Activated CD4-positive, alpha-beta T cell treated with anti-CD3 and anti-CD28 coated beads for 48 hours (primary cell): Measurements from ENCODE around the gene TIMP2.
A peak's percentile ranks its signal among the peaks of the same experiment; 100 is the strongest.

Experiments
- DNase-seq: peaks from one replicate; pipeline ENCODE4 v3.0.0-alpha.2; 2020

TIMP2 gene

GRCh38 chr17:78862073-78863023 lies 62.8 kb downstream of the TIMP2 start:
- DNase-seq = no peak

GRCh38 chr17:78861229-78861628 lies 64.0 kb downstream of the TIMP2 start:
- no peak for DNase-seq

- DNase-seq = no peak
These were observed 66.1 kb downstream of the TIMP2 start for GRCh38 chr17:78859051-78859450.

- no peak for DNase-seq
These were observed 67.9 kb downstream of the TIMP2 start for GRCh38 chr17:78857266-78857665.

- no peak for DNase-seq
These were observed 69.5 kb downstream of the TIMP2 start for GRCh38 chr17:78855561-78856165.

- no peak for DNase-seq
These were observed 70.7 kb downstream of the TIMP2 start for GRCh38 chr17:78854508-78854907.

GRCh38 chr17:78853926-78854394 lies 71.2 kb downstream of the TIMP2 start:
- no peak for DNase-seq

- DNase-seq = no peak
These were observed 72.5 kb downstream of the TIMP2 start for GRCh38 chr17:78852709-78853121.

GRCh38 chr17:78849026-78849425 lies 76.2 kb downstream of the TIMP2 start:
- DNase-seq = no peak

GRCh38 chr17:78847052-78847451 lies 78.1 kb downstream of the TIMP2 start:
- DNase-seq = no peak

GRCh38 chr17:78844301-78845005 lies 80.7 kb downstream of the TIMP2 start:
- DNase-seq = peak; percentile 38

- peak; percentile 74 for DNase-seq
These were observed 82.2 kb downstream of the TIMP2 start for GRCh38 chr17:78842881-78843565.

GRCh38 chr17:78840780-78841611 lies 84.2 kb downstream of the TIMP2 start, which contains the start of gene USP36:
Gene USP36 (minus strand): TSS chr17:78840814. CDS start chr17:78836363, 4,451 bp downstream.
- DNase-seq = peak; percentile 100

- no peak for DNase-seq
These were observed 84.7 kb downstream of the TIMP2 start for GRCh38 chr17:78840530-78840779.

- peak; percentile 62 for DNase-seq
These were observed 85.2 kb downstream of the TIMP2 start for GRCh38 chr17:78839762-78840529.

- no peak for DNase-seq
These were observed 85.9 kb downstream of the TIMP2 start for GRCh38 chr17:78839235-78839761.

GRCh38 chr17:78838574-78839005 lies 86.6 kb downstream of the TIMP2 start:
- DNase-seq = no peak

GRCh38 chr17:78836420-78837021 lies 88.7 kb downstream of the TIMP2 start:
- no peak for DNase-seq

- no peak for DNase-seq
These were observed 90.6 kb downstream of the TIMP2 start for GRCh38 chr17:78834571-78834970.

GRCh38 chr17:78832541-78832810 lies 92.7 kb downstream of the TIMP2 start:
- DNase-seq = no peak
